Measurements from ENCODE around the gene ACKR1.

The ACKR1 gene

GRCh38 chr1:159204161-159205141, at the start of gene ACKR1:
Gene ACKR1, plus strand, starts transcription at chr1:159204875. Its CDS starts 85 bp downstream, at chr1:159204960.
- no peak for DNase-seq (ENCODE audit: low read depth, low spot score)

GRCh38 chr1:159161001-159161718, 43.5 kb upstream of the ACKR1 start:
- DNase-seq (ENCODE audit: low read depth, low spot score) = peak; percentile 20

GRCh38 chr1:159161719-159162026, 43.0 kb upstream of the ACKR1 start:
- DNase-seq (ENCODE audit: low read depth, low spot score) = no peak

GRCh38 chr1:159162516-159163265, 42.0 kb upstream of the ACKR1 start:
- DNase-seq (ENCODE audit: low read depth, low spot score) = no peak

GRCh38 chr1:159163614-159164228, 41.0 kb upstream of the ACKR1 start:
- no peak for DNase-seq (ENCODE audit: low read depth, low spot score)

GRCh38 chr1:159168043-159168442, 36.6 kb upstream of the ACKR1 start:
- no peak for DNase-seq (ENCODE audit: low read depth, low spot score)

- no peak for DNase-seq (ENCODE audit: low read depth, low spot score)
Measured at GRCh38 chr1:159170639-159171038, 34.0 kb upstream of the ACKR1 start.

- no peak for DNase-seq (ENCODE audit: low read depth, low spot score)
Measured at GRCh38 chr1:159171254-159171687, 33.4 kb upstream of the ACKR1 start, which contains the start of gene CADM3. Gene CADM3, plus strand, starts transcription at chr1:159171615. Its CDS starts 151 bp downstream, at chr1:159171766.

- DNase-seq (ENCODE audit: low read depth, low spot score) = no peak
Measured at GRCh38 chr1:159171688-159172501, 32.8 kb upstream of the ACKR1 start.

- DNase-seq (ENCODE audit: low read depth, low spot score) = no peak
Measured at GRCh38 chr1:159172614-159173291, 31.9 kb upstream of the ACKR1 start.

GRCh38 chr1:159173320-159173719, 31.4 kb upstream of the ACKR1 start:
- DNase-seq (ENCODE audit: low read depth, low spot score) = no peak

GRCh38 chr1:159175571-159175970, 29.1 kb upstream of the ACKR1 start:
- no peak for DNase-seq (ENCODE audit: low read depth, low spot score)

- DNase-seq (ENCODE audit: low read depth, low spot score) = no peak
Measured at GRCh38 chr1:159177272-159177907, 27.3 kb upstream of the ACKR1 start.

GRCh38 chr1:159179906-159180305, 24.8 kb upstream of the ACKR1 start:
- no peak for DNase-seq (ENCODE audit: low read depth, low spot score)

- no peak for DNase-seq (ENCODE audit: low read depth, low spot score)
Measured at GRCh38 chr1:159180516-159180915, 24.2 kb upstream of the ACKR1 start.

GRCh38 chr1:159181328-159182024, 23.2 kb upstream of the ACKR1 start:
- DNase-seq (ENCODE audit: low read depth, low spot score) = no peak

- no peak for DNase-seq (ENCODE audit: low read depth, low spot score)
Measured at GRCh38 chr1:159184201-159184600, 20.5 kb upstream of the ACKR1 start.

- DNase-seq (ENCODE audit: low read depth, low spot score) = no peak
Measured at GRCh38 chr1:159185121-159185520, 19.6 kb upstream of the ACKR1 start.

- no peak for DNase-seq (ENCODE audit: low read depth, low spot score)
Measured at GRCh38 chr1:159187033-159187432, 17.6 kb upstream of the ACKR1 start.

All from brain pericyte (primary cell).